Spinal cord (tissue), 10 donors: ENCODE results near the gene DMTF1. TPM values are rescaled to one million over a fixed set of nuclear protein-coding genes. Genes with fewer than 3 reads are reported as not detected.
"Not testable (repeated sequence)": the region's sequence is repeated elsewhere in the genome, so short reads cannot be mapped to it uniquely, and the experiment has no call there.

Source experiments
- DNase-seq, 6 donors: peaks; one replicate each; pipeline versions ENCODE4 v3.0.0 to v3.0.0-alpha.2; 2013 to 2015; ENCODE audit warnings: low spot score in 6 of 6, low read depth in 4 of 6
- H3K27ac ChIP-seq: one replicate; pipeline ENCODE4 v1.5.1; 2013; ENCODE audit warnings: low read depth, low read length, control low read depth
- H3K27me3 ChIP-seq: one replicate; pipeline ENCODE4 v1.6.1; 2013; ENCODE audit warnings: low read length; ENCODE audit not compliant: control insufficient read depth, insufficient read depth
- H3K36me3 ChIP-seq: one replicate; pipeline ENCODE4 v1.6.1; 2013; ENCODE audit warnings: low read length; ENCODE audit not compliant: control insufficient read depth, insufficient read depth
- H3K4me1 ChIP-seq: one replicate; pipeline ENCODE4 v1.6.1; 2013; ENCODE audit warnings: low read length; ENCODE audit not compliant: control insufficient read depth, insufficient read depth
- H3K4me3 ChIP-seq: one replicate; pipeline ENCODE4 v1.5.1; 2013; ENCODE audit warnings: low read depth, low read length, control low read depth
- H3K9me3 ChIP-seq: one replicate; pipeline ENCODE4 v1.6.1; 2013; ENCODE audit warnings: low read length; ENCODE audit not compliant: control insufficient read depth, insufficient read depth
- WGBS: methylation state at CpG from one replicate; pipeline ENCODE4 v1.1.5; 2013; ENCODE audit warnings: missing lambda C conversion rate; ENCODE audit not compliant: insufficient coverage; 5-methylcytosine and 5-hydroxymethylcytosine counted together
- polyA plus RNA-seq, 2 donors: library from polyadenylated mRNA; unstranded; fragments of 120-200 nt; gene quantifications; one replicate each; pipeline ENCODE4 v1.2.1, GENCODE V29; 2013; ENCODE audit not compliant: insufficient read length in 2 of 2
- total RNA-seq, 2 donors: library from RNA; depleted of rRNA in 1 of 2; stranded (reverse); fragments of 120-200 nt in 1 of 2; fragments of >200 nt in 1 of 2; gene quantifications; one replicate each; pipeline versions ENCODE4 v1.2.3 to v1.2.4, GENCODE V29; 2013 to 2014
- donor health status: healthy.

Gene DMTF1
- total and polyA plus RNA-seq, 4 donors, result 131 to 165 (median 141) TPM

- no CpG with 5 or more reads among the region's 2 CpGs for WGBS
Observed at GRCh38 chr7:87187120-87187519, 34.9 kb downstream of the DMTF1 start.

GRCh38 chr7:87188930-87189329 is 36.7 kb downstream of the DMTF1 start:
- no peak overlapping the region for H3K27ac ChIP-seq
- DNase-seq, result no peak
- no peaks in the 10 kb centered on the region for H3K27me3 ChIP-seq
- H3K4me1 ChIP-seq, result no peaks in the 10 kb centered on the region
- WGBS, result 89% methylated on average over 1 of the region's 2 CpGs
- no peak overlapping the region for H3K4me3 ChIP-seq
- peaks cover 13% of the 10 kb centered on the region for H3K36me3 ChIP-seq
- no peaks in the 10 kb centered on the region for H3K9me3 ChIP-seq

More at GRCh38 chr7:87187120-87187519, 34.9 kb downstream of the DMTF1 start:
- H3K9me3 ChIP-seq, result no peaks in the 10 kb centered on the region
- H3K4me3 ChIP-seq, result no peak overlapping the region
- peaks cover 13% of the 10 kb centered on the region for H3K36me3 ChIP-seq
- H3K4me1 ChIP-seq, result no peaks in the 10 kb centered on the region
- no peak overlapping the region for H3K27ac ChIP-seq
- no peak for DNase-seq
- H3K27me3 ChIP-seq, result no peaks in the 10 kb centered on the region

- H3K27me3 ChIP-seq, result no peaks in the 10 kb centered on the region
- no peak overlapping the region for H3K27ac ChIP-seq
- no peaks in the 10 kb centered on the region for H3K9me3 ChIP-seq
- DNase-seq, result peak in 1 of 6 donors; percentile 17
- H3K4me1 ChIP-seq, result no peaks in the 10 kb centered on the region
- peaks cover 13% of the 10 kb centered on the region for H3K36me3 ChIP-seq
- no peak overlapping the region for H3K4me3 ChIP-seq
- WGBS, result no CpG with 5 or more reads among the region's 3 CpGs
Observed at GRCh38 chr7:87190783-87191182, 38.5 kb downstream of the DMTF1 start.

- DNase-seq, result no peak
- Histone ChIP-seq H3K27me3 (no peaks in the 10 kb centered on the region), H3K9me3 (no peaks in the 10 kb centered on the region), H3K4me1 (no peaks in the 10 kb centered on the region), H3K4me3 (no peak overlapping the region), H3K36me3 (peaks cover 11% of the 10 kb centered on the region), H3K27ac (no peak overlapping the region)
- no CpG with 5 or more reads among the region's 6 CpGs for WGBS
Observed at GRCh38 chr7:87192784-87193487, 40.7 kb downstream of the DMTF1 start.

DNA sequence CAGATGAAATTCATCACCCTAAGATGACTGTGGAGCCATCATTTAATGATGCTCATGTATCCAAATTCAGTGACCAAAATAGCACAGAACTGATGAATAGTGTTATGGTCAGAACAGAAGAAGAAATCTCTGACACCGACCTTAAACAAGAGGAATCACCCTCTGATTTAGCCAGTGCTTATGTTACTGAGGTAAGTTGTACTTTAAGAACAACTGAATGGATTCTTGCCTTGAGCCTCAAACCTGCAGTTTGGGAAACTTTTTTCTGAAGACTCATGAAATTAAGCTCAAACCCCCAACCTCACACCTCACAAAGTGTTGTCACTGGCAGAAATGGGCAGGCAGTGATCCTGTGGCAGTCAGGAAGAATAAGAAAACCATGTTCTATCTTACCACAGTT is 41.7 kb downstream of the DMTF1 start:
- H3K27me3 ChIP-seq, result no peaks in the 10 kb centered on the region
- DNase-seq, result no peak
- H3K36me3 ChIP-seq, result peaks cover 11% of the 10 kb centered on the region
- no peak overlapping the region for H3K27ac ChIP-seq
- no peak overlapping the region for H3K4me3 ChIP-seq
- no CpG with 5 or more reads among the region's 1 CpG for WGBS
- no peaks in the 10 kb centered on the region for H3K4me1 ChIP-seq
- no peaks in the 10 kb centered on the region for H3K9me3 ChIP-seq

- Histone ChIP-seq H3K27me3 (no peaks in the 10 kb centered on the region), H3K4me1 (no peaks in the 10 kb centered on the region), H3K36me3 (peaks cover 4% of the 10 kb centered on the region), H3K9me3 (no peaks in the 10 kb centered on the region), H3K27ac (no peak overlapping the region), H3K4me3 (no peak overlapping the region)
- DNase-seq, result no peak
- WGBS, result 100% methylated on average over 1 of the region's 1 CpG
Observed at GRCh38 chr7:87199241-87199640, 47.0 kb downstream of the DMTF1 start.

GRCh38 chr7:87199700-87200450 is 47.6 kb downstream of the DMTF1 start:
- no peaks in the 10 kb centered on the region for H3K27me3 ChIP-seq
- WGBS, result 93% methylated on average over 3 of the region's 6 CpGs
- H3K9me3 ChIP-seq, result peaks cover 3% of the 10 kb centered on the region
- DNase-seq, result no peak
- H3K27ac ChIP-seq, result no peak overlapping the region
- H3K4me3 ChIP-seq, result no peak overlapping the region
- H3K36me3 ChIP-seq, result peaks cover 4% of the 10 kb centered on the region
- H3K4me1 ChIP-seq, result no peaks in the 10 kb centered on the region

GRCh38 chr7:87202208-87202607 is 50.0 kb downstream of the DMTF1 start:
- no peak overlapping the region for H3K27ac ChIP-seq
- peaks cover 8% of the 10 kb centered on the region for H3K9me3 ChIP-seq
- WGBS, result 67% methylated on average over 1 of the region's 1 CpG
- H3K4me3 ChIP-seq, result no peak overlapping the region
- H3K4me1 ChIP-seq, result no peaks in the 10 kb centered on the region
- no peaks in the 10 kb centered on the region for H3K36me3 ChIP-seq
- H3K27me3 ChIP-seq, result no peaks in the 10 kb centered on the region
- DNase-seq, result no peak

- 100% methylated on average over 2 of the region's 2 CpGs for WGBS
- no peaks in the 10 kb centered on the region for H3K4me1 ChIP-seq
- no peaks in the 10 kb centered on the region for H3K27me3 ChIP-seq
- H3K36me3 ChIP-seq, result no peaks in the 10 kb centered on the region
- DNase-seq, result no peak
- H3K27ac ChIP-seq, result no peak overlapping the region
- H3K9me3 ChIP-seq, result peaks cover 8% of the 10 kb centered on the region
- H3K4me3 ChIP-seq, result no peak overlapping the region
Observed at GRCh38 chr7:87202705-87203104, 50.5 kb downstream of the DMTF1 start.

GRCh38 chr7:87203929-87204328 is 51.7 kb downstream of the DMTF1 start:
- not testable (repeated sequence) for DNase-seq, H3K27ac ChIP-seq, H3K36me3 ChIP-seq, H3K4me1 ChIP-seq, H3K27me3 ChIP-seq, H3K4me3 ChIP-seq, H3K9me3 ChIP-seq
- WGBS, result 90% methylated on average over 1 of the region's 4 CpGs
